Cortex of kidney (tissue), 1 donor: Measurements from ENCODE around the gene CIAO1.
"Not testable (repeated sequence)": the region's sequence is repeated elsewhere in the genome, so short reads cannot be mapped to it uniquely, and the experiment has no call there.

Experiments
- DNase-seq: peaks from one replicate; lab custom pipeline; 2025; lab: John Stamatoyannopoulos, UW

Gene CIAO1

GRCh38 chr2:96250188-96250587, 15.8 kb upstream of the CIAO1 start:
- no peak for DNase-seq

GRCh38 chr2:96251721-96252292, 14.2 kb upstream of the CIAO1 start:
- DNase-seq: no peak

DNA sequence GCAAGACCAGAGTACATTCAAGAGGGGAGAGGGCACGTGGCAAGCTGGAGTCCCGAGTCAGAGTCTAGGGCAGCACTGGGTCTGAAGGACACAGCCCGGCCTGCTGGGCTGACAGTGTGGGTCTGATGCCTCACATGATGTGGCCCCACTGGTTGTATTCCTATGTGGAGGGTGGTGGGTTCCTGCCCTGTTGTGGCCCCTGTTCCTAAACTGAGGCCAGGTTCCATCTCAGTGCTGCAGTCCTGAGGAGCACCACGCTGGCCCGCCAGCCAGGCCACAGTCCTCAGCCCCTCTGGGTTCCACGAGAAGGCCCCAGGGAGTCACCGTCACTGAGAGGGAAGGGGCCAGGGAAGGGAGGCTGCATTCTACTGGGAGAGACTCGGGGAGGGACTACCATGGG, 13.5 kb upstream of the CIAO1 start:
- no peak for DNase-seq

DNA sequence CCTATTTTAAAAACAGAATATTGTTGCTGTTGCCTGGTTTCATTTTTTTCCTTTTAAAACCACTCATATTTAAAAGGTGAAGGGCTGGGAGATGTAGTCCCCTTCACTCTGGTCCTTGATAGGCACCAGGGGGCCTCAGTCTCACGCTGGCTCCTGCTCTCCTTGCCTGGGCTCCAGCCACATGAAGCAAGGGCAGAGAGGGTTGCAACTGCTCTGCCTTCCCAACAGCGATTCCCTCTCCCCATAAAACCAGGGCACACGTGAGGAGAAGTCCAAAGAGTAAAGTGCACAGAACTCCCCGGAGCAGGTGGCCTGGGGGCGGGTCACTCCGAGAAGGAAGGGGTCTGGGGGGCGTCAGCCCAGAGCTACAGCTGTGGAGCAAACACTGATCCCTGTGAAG, 13.0 kb upstream of the CIAO1 start:
- DNase-seq: no peak

GRCh38 chr2:96254571-96254970, 11.5 kb upstream of the CIAO1 start:
- no peak for DNase-seq

- no peak for DNase-seq
Measured at GRCh38 chr2:96256611-96257113, 9.4 kb upstream of the CIAO1 start.

DNA sequence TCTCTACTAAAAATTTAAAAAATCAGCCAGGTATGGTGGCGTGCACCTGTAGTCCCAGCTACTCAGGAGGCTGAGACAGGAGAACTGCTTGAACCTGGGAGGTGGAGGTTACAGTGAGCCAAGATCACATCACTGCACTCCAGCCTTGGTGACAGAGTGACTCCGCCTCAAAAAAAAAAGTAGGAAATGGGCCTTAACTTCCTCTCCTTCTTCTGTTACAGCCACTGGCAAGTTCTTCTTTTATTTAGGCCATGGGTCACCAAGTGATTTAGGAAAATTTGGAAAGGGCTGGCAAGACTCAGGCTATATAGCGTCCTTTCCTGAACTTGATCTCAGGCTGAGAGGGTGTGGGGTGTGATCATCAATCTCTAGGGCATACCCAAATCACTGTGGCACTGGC, 8.3 kb upstream of the CIAO1 start:
- DNase-seq: not testable (repeated sequence)

GRCh38 chr2:96258166-96259022, 7.6 kb upstream of the CIAO1 start:
- no peak for DNase-seq

GRCh38 chr2:96259497-96259921, 6.5 kb upstream of the CIAO1 start:
- DNase-seq: no peak

DNA sequence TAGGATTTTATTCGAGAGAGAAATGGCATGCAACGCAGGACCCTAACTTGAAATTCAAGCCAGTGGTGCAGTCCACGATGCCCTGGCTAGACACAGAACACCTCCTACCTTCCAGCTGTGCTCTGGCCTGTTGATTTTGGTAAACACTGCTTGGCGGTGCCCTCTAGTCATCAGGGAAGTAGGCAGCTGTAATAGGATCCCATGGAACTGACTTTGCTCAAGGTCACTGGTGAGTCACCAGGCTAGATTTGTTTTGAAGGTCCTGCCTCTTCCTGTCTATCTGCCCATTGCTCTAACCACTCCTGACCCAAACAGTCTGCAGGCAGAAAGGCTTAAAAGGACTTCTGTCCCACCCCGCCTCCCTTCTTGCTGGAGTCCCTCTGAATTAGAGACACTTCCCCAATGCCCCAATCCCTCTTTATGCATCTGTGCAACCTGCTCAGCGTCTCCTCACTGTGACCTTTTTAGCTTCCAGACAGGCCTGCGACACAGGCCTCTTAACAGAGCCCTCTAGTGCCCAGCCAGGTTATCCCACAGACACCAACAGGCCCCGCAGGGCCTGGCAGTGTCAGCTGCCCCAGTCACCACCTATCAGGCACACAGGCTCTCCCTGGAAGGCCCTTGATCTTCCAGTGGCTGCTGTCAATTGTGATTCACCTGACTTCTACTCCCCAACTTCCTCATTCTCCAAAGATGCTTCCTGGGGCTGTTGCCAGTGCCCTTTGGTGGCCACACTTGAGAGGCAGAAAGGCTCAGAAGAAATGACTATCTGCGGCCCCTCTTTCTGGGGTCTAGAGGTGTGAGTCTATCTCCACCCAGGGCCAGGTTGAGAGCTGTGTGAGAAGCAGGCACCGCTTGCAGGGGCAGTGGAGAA, 5.4 kb upstream of the CIAO1 start:
- no peak for DNase-seq

DNA sequence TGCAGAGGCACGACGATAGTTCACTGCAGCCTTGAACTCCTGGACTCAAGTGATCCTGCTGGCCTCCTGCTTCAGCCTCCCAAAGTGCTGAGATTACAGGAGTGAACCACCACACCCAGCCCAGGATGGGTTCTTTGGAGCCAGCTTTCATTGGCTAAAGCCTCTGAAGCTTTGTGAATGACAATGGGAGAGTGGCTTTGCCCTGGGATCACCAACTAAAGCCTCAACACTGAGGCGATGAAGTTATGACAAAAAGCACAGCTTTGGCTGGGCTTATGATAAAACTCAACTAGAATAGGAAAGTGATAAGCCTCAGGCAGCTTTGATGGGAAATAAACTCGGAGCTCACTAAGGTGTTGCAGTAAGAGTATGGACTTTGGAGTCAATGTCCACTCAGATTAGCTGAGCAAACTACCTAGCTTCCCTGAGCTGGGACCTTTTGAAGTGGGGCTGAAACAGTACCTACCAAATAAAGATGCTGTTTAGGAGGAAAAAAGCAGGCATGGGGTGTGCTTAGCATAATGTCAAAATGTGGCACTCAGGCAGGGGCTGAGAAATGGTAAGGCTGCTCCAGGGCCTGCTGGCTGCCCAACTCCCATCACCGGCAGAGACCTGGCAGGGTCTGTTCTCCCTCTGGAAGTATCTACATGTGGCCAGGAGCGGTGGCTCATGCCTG, 4.6 kb upstream of the CIAO1 start:
- DNase-seq: no peak

GRCh38 chr2:96262306-96262705, 3.7 kb upstream of the CIAO1 start:
- no peak for DNase-seq

DNA sequence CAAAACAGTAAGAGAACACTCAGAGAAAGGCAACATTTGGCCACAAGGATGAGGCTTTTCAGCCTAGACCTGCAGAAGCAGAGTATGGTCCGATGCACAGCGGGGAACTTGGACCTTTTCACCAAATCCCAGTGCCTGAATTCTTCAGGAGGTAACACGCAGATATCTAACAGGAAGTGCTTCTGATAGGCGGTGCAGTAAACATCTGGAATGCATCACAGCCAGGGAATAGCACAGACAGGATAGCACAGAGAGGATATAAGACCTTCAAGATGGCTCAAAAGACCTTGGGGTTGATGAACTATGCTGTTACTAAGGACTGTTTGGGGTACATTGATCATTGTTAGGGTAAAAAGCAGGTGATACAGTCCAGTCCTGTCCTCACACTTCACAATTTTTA, 1.9 kb upstream of the CIAO1 start:
- no peak for DNase-seq

- DNase-seq: no peak
Measured at GRCh38 chr2:96264656-96265348, 1.2 kb upstream of the CIAO1 start.

GRCh38 chr2:96265349-96265839, 631 bp upstream of the CIAO1 start:
- DNase-seq: no peak

- no peak for DNase-seq
Measured at GRCh38 chr2:96267159-96267971, 1.3 kb downstream of the CIAO1 start.

- DNase-seq: no peak
Measured at GRCh38 chr2:96271995-96272394, 6.0 kb downstream of the CIAO1 start.

DNA sequence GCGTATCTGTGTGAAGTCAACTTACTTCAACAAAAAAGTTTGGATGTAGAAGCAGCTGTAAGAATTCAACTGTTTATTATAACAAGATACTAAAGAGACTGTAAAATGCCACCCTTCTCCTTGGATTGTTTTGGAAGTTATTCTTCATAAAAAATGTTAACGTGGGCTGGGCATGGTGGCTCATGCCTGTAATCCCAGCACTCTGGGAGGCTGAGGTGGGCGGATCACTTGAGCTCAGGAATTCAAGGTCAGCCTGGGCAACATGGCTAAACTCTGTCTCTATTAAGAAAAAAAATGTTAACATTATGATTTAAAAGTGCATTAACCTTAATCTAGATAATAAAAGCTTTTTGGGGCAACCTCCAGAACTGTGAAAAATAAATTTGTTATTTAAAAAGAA, 7.7 kb downstream of the CIAO1 start:
- no peak for DNase-seq

DNA sequence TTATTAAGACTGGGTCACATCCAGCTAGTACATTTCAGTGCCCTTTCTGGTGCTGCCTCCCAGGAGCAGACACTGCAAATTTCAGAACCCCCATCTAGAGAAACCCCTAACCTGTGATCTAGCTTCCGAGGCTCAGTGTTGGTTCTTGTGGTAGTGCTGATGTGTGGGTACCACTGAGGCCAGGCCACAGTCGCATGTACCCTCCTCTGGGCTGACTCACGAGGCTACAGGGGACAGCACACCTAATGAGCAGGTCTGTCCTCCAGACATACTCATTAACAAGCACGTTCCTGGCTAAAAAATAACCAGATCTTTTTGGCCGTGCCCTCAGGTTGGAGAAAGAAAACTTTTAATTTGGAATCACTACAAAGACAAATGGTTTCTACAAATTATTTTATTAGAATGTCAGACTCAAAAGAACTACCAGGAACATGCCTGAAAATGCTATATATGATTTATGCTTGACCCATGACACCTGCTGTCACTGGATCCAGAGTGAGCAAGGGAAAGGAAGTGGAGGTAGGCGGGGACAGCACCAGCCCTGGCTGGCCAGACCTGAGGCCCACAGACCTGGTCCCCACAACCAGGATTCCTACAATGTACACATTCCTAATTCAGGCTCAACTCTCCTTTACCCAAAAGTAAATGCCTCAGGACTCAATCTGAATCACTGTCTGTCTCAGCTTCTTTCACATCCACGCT, 8.5 kb downstream of the CIAO1 start:
- DNase-seq: no peak
